ENCODE data around the gene DEPDC5. TPM values are rescaled to one million over a fixed set of nuclear protein-coding genes. Genes with fewer than 3 reads are reported as not detected.

DEPDC5 gene
- total RNA-seq, 1 experiment from 2014 or later, result 7.9 TPM

DNA sequence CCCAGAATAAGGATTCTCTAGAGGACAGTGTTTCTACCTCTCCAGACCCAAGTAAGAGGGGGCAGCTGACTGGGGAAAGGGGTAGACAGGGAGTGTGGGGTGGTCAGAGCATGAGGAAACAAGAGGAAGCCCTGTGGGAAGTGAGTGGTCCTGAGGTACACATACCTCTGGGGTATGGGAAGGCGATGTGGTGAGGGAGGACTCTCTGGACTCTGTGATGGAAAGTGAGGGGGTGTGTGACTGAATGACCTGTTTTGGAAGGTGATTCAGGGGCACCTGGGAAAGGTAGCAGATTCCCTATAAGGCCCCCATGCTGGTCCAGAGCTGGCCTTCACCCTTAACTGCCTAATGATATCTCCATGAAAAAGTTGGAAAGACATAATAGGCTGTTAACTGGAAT lies 80.1 kb downstream of the DEPDC5 start:
- ChIA-PET POLR2A (ENCODE audit: unreplicated experiment) (interaction anchor here (0.6 kb wide), 1 partner anchor 57 kb away, joined by 3 read pairs; no protein-coding TSS in a partner anchor), CTCF (no interaction called here)
- Histone ChIP-seq H3K4me1 (ENCODE audit: insufficient read depth, low read length) (peaks cover 26% of the 10 kb centered on the region), H2AFZ (ENCODE audit: low read length) (no peak overlapping the region), H3K36me3 (ENCODE audit: low read depth, low read length) (peaks cover 2% of the 10 kb centered on the region; the same call in 1 of the 2 replicates), H3K9me3 (ENCODE audit: low read length) (no peaks in the 10 kb centered on the region), H3K79me2 (ENCODE audit: low read length) (no peaks in the 10 kb centered on the region), H3K4me3 (ENCODE audit: low read length) (no peak overlapping the region), H3F3A (ENCODE audit: low read length, unreplicated experiment) (peaks cover 5% of the 10 kb centered on the region), H3K4me2 (ENCODE audit: low read length) (no peak overlapping the region), H3K27me3 (ENCODE audit: low read length) (no peaks in the 10 kb centered on the region), H3K9me2 (replicated peaks; ENCODE audit: low read length) (no peaks in the 10 kb centered on the region), H4K20me1 (ENCODE audit: low read length) (no peaks in the 10 kb centered on the region), H3K27ac (ENCODE audit: low read length) (no peak overlapping the region), H3K9ac (ENCODE audit: low read length) (no peak overlapping the region)
- intact Hi-C loops (cut with micrococcal nuclease), result no loop called here
- TF ChIP-seq EZH2phosphoT487 (IDR thresholded peaks at IDR 0.05; ENCODE audit: borderline replicate concordance, low read length), result no peak
- TF ChIP-seq EZH2 (IDR thresholded peaks at IDR 0.05; ENCODE audit: low read length, unreplicated experiment), result no peak
- TF ChIP-seq CTCF (conservative IDR thresholded peaks at IDR 0.05; ENCODE audit: low read depth, low read length), result no peak
- BruUV-seq (replicated peaks), result no TSS peak
- DNase-seq (no peak), ATAC-seq (no peak)

- Histone ChIP-seq H3K9ac (ENCODE audit: low read length) (no peak overlapping the region), H3F3A (ENCODE audit: low read length, unreplicated experiment) (no peaks in the 10 kb centered on the region), H2AFZ (ENCODE audit: low read length) (no peak overlapping the region), H3K79me2 (ENCODE audit: low read length) (no peaks in the 10 kb centered on the region), H3K36me3 (ENCODE audit: low read depth, low read length) (no peaks in the 10 kb centered on the region; the same call in 1 of the 2 replicates), H3K4me1 (ENCODE audit: insufficient read depth, low read length) (peaks cover 7% of the 10 kb centered on the region), H3K27me3 (ENCODE audit: low read length) (no peaks in the 10 kb centered on the region), H4K20me1 (ENCODE audit: low read length) (no peaks in the 10 kb centered on the region), H3K4me2 (ENCODE audit: low read length) (no peak overlapping the region), H3K9me2 (replicated peaks; ENCODE audit: low read length) (no peaks in the 10 kb centered on the region), H3K9me3 (ENCODE audit: low read length) (no peaks in the 10 kb centered on the region), H3K27ac (ENCODE audit: low read length) (no peak overlapping the region), H3K4me3 (ENCODE audit: low read length) (no peak overlapping the region)
- POLR2A ChIA-PET (ENCODE audit: unreplicated experiment), result no interaction called here
- DNase-seq (no peak), ATAC-seq (no peak)
- intact Hi-C loops (cut with micrococcal nuclease), result no loop called here
- CTCF ChIA-PET, result interaction anchor here (0.6 kb wide), 1 partner anchor 66 kb away, joined by 9 read pairs; no protein-coding TSS in a partner anchor
- TF ChIP-seq EZH2 (IDR thresholded peaks at IDR 0.05; ENCODE audit: low read length, unreplicated experiment) (no peak), CTCF (conservative IDR thresholded peaks at IDR 0.05; ENCODE audit: low read depth, low read length) (no peak), EZH2phosphoT487 (IDR thresholded peaks at IDR 0.05; ENCODE audit: borderline replicate concordance, low read length) (no peak)
- no TSS peak for BruUV-seq (replicated peaks)
Measured at GRCh38 chr22:31836010-31836409, 82.2 kb downstream of the DEPDC5 start.

GRCh38 chr22:31838917-31839316 lies 85.1 kb downstream of the DEPDC5 start:
- Histone ChIP-seq H3K9me3 (ENCODE audit: low read length) (no peaks in the 10 kb centered on the region), H3K9ac (ENCODE audit: low read length) (no peak overlapping the region), H3K79me2 (ENCODE audit: low read length) (no peaks in the 10 kb centered on the region), H3K27ac (ENCODE audit: low read length) (no peak overlapping the region), H3K4me1 (ENCODE audit: insufficient read depth, low read length) (peaks cover 4% of the 10 kb centered on the region; the same call in 1 of the 2 replicates), H3K27me3 (ENCODE audit: low read length) (no peaks in the 10 kb centered on the region), H3K4me3 (ENCODE audit: low read length) (no peak overlapping the region), H4K20me1 (ENCODE audit: low read length) (no peaks in the 10 kb centered on the region), H2AFZ (ENCODE audit: low read length) (no peak overlapping the region), H3K4me2 (ENCODE audit: low read length) (no peak overlapping the region), H3K36me3 (ENCODE audit: low read depth, low read length) (no peaks in the 10 kb centered on the region), H3K9me2 (replicated peaks; ENCODE audit: low read length) (no peaks in the 10 kb centered on the region), H3F3A (ENCODE audit: low read length, unreplicated experiment) (no peaks in the 10 kb centered on the region)
- no TSS peak for BruUV-seq (replicated peaks)
- CTCF ChIA-PET, result no interaction called here
- POLR2A ChIA-PET (ENCODE audit: unreplicated experiment), result no interaction called here
- ATAC-seq (0 out of 2 replicates have a peak, but pooled peaks have one; percentile 48), DNase-seq (peak; percentile 30)
- intact Hi-C loops (cut with micrococcal nuclease), result no loop called here
- TF ChIP-seq EZH2 (IDR thresholded peaks at IDR 0.05; ENCODE audit: low read length, unreplicated experiment) (no peak), EZH2phosphoT487 (IDR thresholded peaks at IDR 0.05; ENCODE audit: borderline replicate concordance, low read length) (no peak), CTCF (conservative IDR thresholded peaks at IDR 0.05; ENCODE audit: low read depth, low read length) (no peak)
